Measurements from ENCODE around the gene CFAP74.

DNA sequence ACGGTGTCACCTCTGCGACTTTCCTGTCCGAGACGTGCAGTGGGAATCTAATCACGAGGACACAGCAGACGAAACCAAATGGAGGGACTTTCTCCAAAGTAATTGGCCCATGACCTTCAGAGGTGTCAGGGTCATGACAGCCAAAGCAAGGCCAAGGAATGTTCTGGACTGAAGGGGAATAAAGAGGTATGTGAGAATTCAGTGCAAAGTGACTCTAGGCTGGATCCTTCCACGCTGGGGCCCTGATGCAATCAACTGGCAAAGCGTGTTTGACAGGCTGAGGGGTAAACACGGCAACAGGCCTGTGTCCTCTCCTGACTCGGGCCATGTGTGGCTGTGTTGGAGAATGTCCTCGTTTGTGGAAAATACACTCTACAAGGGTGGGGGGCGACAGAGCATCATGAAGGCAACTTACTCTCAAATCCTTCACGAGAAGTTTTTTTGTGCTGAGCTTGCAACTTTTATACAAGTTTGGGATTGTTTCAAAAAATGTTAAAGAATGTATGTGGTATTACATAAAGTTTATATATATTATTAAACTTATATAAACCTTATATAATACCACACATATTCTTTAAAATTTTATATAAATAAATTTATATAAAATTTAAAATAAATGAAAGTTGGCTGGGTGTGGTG, 1.7 kb downstream of the CFAP74 start:
- TF ChIP-seq POLR2A (IDR thresholded peaks at IDR 0.05), result no peak
- TF ChIP-seq, protein P1, sequence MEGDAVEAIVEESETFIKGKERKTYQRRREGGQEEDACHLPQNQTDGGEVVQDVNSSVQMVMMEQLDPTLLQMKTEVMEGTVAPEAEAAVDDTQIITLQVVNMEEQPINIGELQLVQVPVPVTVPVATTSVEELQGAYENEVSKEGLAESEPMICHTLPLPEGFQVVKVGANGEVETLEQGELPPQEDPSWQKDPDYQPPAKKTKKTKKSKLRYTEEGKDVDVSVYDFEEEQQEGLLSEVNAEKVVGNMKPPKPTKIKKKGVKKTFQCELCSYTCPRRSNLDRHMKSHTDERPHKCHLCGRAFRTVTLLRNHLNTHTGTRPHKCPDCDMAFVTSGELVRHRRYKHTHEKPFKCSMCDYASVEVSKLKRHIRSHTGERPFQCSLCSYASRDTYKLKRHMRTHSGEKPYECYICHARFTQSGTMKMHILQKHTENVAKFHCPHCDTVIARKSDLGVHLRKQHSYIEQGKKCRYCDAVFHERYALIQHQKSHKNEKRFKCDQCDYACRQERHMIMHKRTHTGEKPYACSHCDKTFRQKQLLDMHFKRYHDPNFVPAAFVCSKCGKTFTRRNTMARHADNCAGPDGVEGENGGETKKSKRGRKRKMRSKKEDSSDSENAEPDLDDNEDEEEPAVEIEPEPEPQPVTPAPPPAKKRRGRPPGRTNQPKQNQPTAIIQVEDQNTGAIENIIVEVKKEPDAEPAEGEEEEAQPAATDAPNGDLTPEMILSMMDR (IDR thresholded peaks at IDR 0.05), result no peak
